DND-41 (cell line): ENCODE data around the gene QSOX1.

Experiments used
- CTCF ChIP-seq: IDR thresholded peaks from 2 replicates; pipeline ENCODE4 v1.5.1; 2012; ENCODE audit warnings: borderline replicate concordance, low read length, moderate library complexity, mild to moderate bottlenecking; ENCODE audit not compliant: poor library complexity, severe bottlenecking; ENCODE audit errors: extremely low read depth
- EZH2 ChIP-seq: IDR thresholded peaks from 3 replicates; pipeline ENCODE4 v1.6.1; 2012; ENCODE audit warnings: borderline replicate concordance, low read depth, mild to moderate bottlenecking, moderate library complexity, low read length, inconsistent platforms; ENCODE audit not compliant: severe bottlenecking

GRCh38 chr1:180176965-180177364, 22.3 kb downstream of the QSOX1 start:
- no peak for TF ChIP-seq CTCF
- TF ChIP-seq EZH2, result no peak
